KOPT-K1 (cell line): ENCODE measurements around the gene PPL.
"Not testable (repeated sequence)": the region's sequence is repeated elsewhere in the genome, so short reads cannot be mapped to it uniquely, and the experiment has no call there.

Source experiments
- H3K27ac ChIP-seq: fragments of 200-600 bp; sonication (generic); 2 replicates; pipeline ENCODE4 v1.5.1; 2016; ENCODE audit warnings: antibody characterized with exemption, mild to moderate bottlenecking, low read depth, low read length; ENCODE audit not compliant: poor library complexity, severe bottlenecking
- H3K36me3 ChIP-seq: fragments of 200-600 bp; sonication (generic); 2 replicates; pipeline ENCODE4 v1.5.1; 2017; ENCODE audit warnings: antibody characterized with exemption, mild to moderate bottlenecking, low read length, moderate library complexity; ENCODE audit not compliant: insufficient read depth
- H3K9me3 ChIP-seq: fragments of 200-600 bp; sonication (generic); 2 replicates; pipeline ENCODE4 v1.5.1; 2017; ENCODE audit warnings: antibody characterized with exemption, low read length, mild to moderate bottlenecking; ENCODE audit not compliant: insufficient read depth, poor library complexity, severe bottlenecking

PPL gene

DNA sequence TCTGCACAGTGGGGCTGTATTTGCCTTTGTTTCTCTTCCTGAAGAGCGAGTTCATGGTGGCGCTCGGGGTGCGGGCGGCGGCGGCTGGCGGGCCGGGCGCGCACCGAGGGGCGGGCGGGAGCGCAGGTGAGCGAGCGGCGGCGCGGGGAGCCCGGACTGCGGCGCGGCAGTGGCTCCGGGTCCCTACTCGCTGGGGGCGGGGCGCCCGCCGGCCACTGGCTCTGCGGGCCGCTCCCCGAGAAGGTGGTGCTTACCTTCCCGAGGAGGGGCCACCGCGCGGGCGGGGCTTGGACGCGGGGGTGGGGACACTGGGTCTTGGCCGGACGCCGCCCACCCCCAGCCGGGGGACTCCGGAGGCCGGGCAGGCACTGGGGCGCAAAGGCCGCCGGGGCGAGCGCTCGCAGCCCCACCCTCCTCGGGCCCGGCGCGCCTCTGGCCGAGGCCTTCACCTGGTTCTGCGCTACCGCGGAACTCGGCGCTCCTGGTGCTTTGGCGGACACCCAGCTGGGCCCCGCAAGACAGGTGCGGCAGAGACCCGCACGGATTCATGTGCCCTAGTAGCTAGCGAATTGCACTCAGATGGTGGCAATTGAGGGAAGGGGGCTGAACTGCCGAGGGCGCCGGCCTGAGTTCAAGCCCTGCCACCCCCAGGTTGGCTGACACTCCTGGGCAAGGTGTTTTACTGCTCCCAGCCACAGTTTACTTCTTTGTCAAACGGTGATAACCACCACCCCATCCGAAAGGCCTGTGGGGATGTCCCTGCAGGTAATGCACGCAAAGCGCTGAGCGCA, at the start of gene PPL:
Gene PPL (minus strand): TSS at position 158 of the 791 bp plus-strand sequence. CDS start 103 bp downstream, at position 55.
- Histone ChIP-seq H3K9me3 (no peaks in the 10 kb centered on the region), H3K27ac (no peak within 1 kb of the TSS)

DNA sequence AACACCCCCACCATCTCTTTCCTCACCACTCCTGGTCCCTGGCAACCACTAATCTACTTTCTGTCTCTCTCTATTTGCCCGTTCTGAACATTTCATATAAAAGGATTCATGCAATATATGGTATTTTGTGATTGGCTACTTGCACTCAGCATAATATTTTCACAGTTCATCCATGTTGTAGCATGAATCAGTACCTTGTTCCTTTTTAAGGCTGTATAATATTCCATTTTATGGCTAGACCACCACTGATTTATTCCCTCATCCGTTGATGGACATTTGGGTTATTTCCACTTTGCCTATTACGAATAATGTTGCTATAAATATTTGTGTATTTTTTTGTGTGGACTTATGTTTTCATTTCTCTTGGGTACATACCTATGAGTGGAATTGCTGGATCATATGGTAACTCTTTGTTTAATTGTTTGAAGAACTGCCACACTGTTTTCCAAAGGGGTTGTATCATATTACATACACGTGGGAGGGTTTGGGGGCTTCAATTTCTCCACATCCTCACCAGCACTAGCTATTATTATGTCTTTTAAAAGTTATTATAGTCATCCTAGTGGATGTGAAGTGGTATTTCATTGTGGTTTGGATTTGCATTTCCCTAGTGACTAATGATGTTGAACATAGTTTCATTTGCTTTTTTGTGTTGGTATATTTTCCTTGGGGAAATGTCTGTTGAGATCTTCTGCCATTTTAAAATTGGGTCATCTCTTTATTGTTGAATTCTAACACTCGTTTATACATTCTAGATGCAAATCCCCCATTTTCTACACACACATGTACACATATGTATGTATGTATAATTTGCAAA, 47.4 kb upstream of the PPL start:
- Histone ChIP-seq H3K27ac (no peak overlapping the region), H3K36me3 (no peaks in the 10 kb centered on the region), H3K9me3 (no peaks in the 10 kb centered on the region)

More for the DNA sequence above, at the start of gene PPL:
- no peaks in the 10 kb centered on the region for H3K36me3 ChIP-seq

DNA sequence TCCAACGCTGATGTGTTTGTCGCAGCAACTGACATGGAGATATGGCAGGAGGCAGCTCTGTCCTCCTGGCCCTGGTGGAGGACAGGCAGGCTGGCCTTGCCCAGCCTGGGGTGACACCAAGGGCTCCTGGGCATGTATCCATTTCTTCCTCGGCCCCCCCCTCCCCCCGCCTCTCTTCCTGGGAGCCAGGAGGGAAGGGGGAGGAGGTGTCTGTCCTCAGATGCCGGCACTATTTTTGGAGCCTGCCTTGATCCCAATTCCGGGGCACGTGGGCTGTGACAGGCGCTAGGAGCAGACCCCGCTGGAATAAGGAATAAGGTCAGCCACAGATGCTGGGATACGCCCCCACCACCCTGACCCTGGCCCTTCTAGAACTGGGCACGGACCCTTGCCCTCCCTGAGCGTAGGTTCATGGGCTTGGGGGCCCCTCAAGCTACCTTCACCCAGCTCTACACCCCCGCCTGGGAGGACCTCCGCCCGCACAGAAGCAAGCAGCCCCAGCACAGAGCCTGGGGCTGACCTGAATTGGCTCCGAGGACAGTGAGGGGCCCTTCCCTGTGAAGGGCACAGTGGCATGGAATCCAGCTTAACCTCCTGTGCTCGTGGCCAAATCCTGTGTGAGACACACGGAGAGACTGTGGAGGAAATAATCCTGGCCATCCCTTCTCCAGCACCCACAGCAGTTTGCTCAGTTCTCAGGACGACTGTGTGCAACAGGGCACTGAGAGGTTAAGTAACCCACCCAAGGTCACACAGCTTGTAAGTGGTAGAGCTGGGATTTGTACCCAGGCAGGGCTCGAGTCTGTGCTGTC, 45.3 kb upstream of the PPL start:
- Histone ChIP-seq H3K27ac (no peak overlapping the region), H3K36me3 (no peaks in the 10 kb centered on the region), H3K9me3 (no peaks in the 10 kb centered on the region)

DNA sequence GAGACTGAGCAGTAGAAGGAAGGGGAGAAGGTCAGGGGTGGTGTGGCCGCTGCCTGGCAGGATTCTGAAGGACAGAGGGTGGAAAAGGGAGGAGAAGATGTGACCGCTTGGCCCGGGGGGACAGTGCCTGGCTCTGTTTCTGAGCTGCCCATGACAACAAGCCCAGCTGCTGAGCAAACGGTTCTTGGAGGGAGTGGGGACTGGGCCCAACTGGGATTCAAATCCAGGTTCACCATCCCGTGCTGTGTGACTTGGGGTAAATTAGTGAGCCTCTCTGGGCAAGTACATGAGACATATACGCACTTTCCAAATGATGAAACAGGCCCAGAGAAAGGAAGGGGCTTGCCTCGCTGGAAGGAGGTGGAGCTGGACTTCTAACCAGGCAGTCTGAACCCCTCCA, 44.5 kb upstream of the PPL start:
- Histone ChIP-seq H3K27ac (no peak overlapping the region), H3K36me3 (no peaks in the 10 kb centered on the region), H3K9me3 (peaks cover 2% of the 10 kb centered on the region)

GRCh38 chr16:4980691-4981090, 43.7 kb upstream of the PPL start:
- no peak overlapping the region for H3K27ac ChIP-seq
- no peaks in the 10 kb centered on the region for H3K36me3 ChIP-seq
- peaks cover 10% of the 10 kb centered on the region for H3K9me3 ChIP-seq

DNA sequence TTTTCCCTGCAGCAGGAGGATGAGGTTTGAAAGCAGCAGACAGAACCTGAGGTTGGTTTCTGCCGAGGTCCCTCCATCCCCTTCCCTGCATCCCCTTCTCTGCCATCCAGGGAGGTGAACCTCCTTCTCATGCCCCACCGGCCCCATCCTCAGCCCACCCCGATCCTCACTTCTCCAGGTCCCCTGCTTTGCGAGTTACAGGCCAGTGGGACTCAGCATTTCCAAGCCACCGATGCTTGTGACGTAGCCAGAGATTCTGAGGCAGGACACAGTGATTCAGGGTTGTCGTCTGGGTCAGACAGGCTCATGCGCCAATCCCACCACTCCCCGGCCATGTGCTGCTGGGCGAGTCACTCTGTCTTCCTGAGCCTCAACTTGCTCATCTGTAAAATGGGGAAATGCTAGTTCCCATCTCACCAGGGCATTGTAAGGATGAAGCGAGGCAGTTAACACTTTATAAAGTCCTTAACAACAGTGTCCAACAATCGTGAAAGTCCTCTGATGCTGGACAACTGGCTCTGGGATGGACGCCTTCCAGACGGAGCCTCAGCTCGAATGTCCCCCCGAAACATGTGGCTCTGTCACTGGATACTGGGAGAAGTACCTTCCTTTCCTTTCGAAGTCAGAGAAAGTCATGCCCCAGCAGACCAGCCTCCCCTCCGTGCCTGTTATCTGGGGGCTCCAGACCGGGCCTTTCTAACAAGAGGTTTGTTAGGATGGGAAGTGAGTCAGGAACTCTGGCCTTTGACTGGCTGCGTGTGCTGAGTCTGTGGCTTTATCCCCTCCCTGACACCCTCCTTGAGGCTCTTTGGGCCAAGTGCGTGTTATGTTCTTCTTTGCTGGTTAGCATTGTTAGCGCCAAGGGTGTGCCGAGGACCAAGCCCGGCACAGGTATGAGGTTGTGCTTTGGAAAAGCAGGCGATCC, 43.0 kb upstream of the PPL start:
- H3K36me3 ChIP-seq = no peaks in the 10 kb centered on the region
- H3K27ac ChIP-seq = no peak overlapping the region
- peaks cover 12% of the 10 kb centered on the region for H3K9me3 ChIP-seq

GRCh38 chr16:4979164-4979563, 42.2 kb upstream of the PPL start:
- Histone ChIP-seq H3K36me3 (no peaks in the 10 kb centered on the region), H3K27ac (no peak overlapping the region), H3K9me3 (peaks cover 12% of the 10 kb centered on the region)

GRCh38 chr16:4976611-4977145, 39.7 kb upstream of the PPL start:
- H3K36me3 ChIP-seq = no peaks in the 10 kb centered on the region
- no peak overlapping the region for H3K27ac ChIP-seq
- H3K9me3 ChIP-seq = peaks cover 25% of the 10 kb centered on the region

- Histone ChIP-seq H3K36me3 (no peaks in the 10 kb centered on the region), H3K27ac (no peak overlapping the region), H3K9me3 (peaks cover 25% of the 10 kb centered on the region)
Observed at GRCh38 chr16:4976079-4976478, 39.1 kb upstream of the PPL start.

DNA sequence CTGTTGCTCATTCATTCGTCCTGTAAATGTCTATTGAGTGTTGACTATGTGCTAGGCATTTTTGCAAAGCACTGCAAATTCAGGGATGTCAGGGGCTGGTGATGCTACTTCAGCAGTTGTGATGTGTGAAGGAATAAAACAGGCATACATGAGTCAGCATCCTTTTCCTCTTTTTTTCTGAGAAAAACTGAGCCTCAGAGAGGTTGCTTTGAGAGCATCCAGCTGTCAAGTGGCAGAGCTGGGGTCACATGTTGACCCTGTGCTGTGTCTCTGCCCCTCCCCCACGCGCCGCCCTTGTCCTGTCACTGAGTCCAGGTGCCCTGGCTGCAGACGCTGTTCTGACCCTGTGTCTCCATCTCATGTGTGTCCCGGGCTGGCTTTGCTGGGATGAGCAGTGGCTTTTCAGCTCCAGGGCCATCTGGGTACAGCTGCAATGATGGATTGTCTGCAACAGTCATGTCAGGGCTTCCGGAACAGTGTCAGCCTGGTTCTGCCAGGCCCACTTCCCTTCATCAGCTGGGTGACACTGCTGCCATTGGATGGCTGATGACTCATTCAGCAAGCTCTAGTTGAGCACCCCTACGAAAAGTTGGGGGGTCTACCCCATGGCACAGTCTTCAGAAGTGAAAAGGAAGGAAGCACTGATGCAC, 36.1 kb upstream of the PPL start:
- peaks cover 25% of the 10 kb centered on the region for H3K9me3 ChIP-seq
- H3K27ac ChIP-seq = no peak overlapping the region
- no peaks in the 10 kb centered on the region for H3K36me3 ChIP-seq

- no peaks in the 10 kb centered on the region for H3K36me3 ChIP-seq
- peaks cover 13% of the 10 kb centered on the region for H3K9me3 ChIP-seq
- no peak overlapping the region for H3K27ac ChIP-seq
Observed at GRCh38 chr16:4970010-4970409, 33.1 kb upstream of the PPL start.

- Histone ChIP-seq H3K36me3 (no peaks in the 10 kb centered on the region), H3K27ac (no peak overlapping the region), H3K9me3 (peaks cover 13% of the 10 kb centered on the region)
Observed at GRCh38 chr16:4968879-4969483, 32.0 kb upstream of the PPL start.

DNA sequence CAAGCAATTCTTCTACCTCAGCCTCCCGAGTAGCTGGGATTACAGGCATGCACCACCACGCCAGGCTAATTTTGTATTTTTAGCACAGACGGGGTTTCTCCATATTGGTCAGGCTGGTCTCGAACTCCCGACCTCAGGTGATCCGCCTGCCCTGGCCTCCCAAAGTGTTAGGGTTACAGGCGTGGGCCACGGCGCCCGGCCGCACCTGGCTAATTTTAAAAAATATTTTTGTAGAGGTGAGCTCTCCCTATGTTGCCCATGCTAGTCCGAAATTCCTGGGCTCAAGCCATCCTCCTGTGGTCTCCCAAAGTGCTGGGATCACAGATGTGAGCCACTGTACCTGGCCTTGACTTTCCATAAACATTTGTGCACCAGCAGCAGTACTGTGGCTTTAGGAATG, 31.3 kb upstream of the PPL start:
- not testable (repeated sequence) for H3K27ac ChIP-seq, H3K36me3 ChIP-seq
- peaks cover 12% of the 10 kb centered on the region for H3K9me3 ChIP-seq
